Upper lobe of left lung (tissue), 6 donors: ENCODE results near the gene COL2A1. TPM values are rescaled to one million over a fixed set of nuclear protein-coding genes. Genes with fewer than 3 reads are reported as not detected.

ENCODE experiments used
- ATAC-seq, 2 donors: fragments of 200-7000 bp; cut with Tn5 transposase; one replicate each; pipeline ENCODE4 v1.9.1; 2022; ENCODE audit warnings: mild to moderate bottlenecking in 2 of 2, moderate library complexity in 2 of 2; ENCODE audit not compliant: low FRiP score in 2 of 2
- DNase-seq, 2 donors: peaks; one replicate each; pipeline ENCODE4 v3.0.0-alpha.2; 2019 to 2020
- H3K27ac ChIP-seq, 4 donors: fragments of 200-600 bp; sonication (generic); one replicate each; pipeline ENCODE4 v1.5.1; 2016 to 2019
- H3K27me3 ChIP-seq, 4 donors: fragments of 200-600 bp; sonication (generic); one replicate each; pipeline ENCODE4 v1.5.1; 2017 to 2019
- H3K36me3 ChIP-seq, 4 donors: fragments of 200-600 bp; sonication (generic); one replicate each; pipeline ENCODE4 v1.5.1; 2016 to 2019
- H3K4me1 ChIP-seq, 4 donors: fragments of 200-600 bp; sonication (generic); one replicate each; pipeline ENCODE4 v1.5.1; 2018 to 2019
- H3K4me3 ChIP-seq, 4 donors: fragments of 200-600 bp; sonication (generic); one replicate each; pipeline ENCODE4 v1.5.1; 2017 to 2019; ENCODE audit warnings: mild to moderate bottlenecking in 2 of 4, moderate library complexity in 1 of 4
- H3K9me3 ChIP-seq, 4 donors: fragments of 200-600 bp; sonication (generic); one replicate each; pipeline ENCODE4 v1.5.1; 2018 to 2019
- EP300 ChIP-seq, 4 donors: sonication (generic); formaldehyde crosslinking; IDR thresholded peaks; one replicate each; pipeline ENCODE4 v1.5.1; 2017; ENCODE audit warnings: antibody characterized with exemption in 4 of 4, control low read depth in 2 of 4
- POLR2A ChIP-seq, 4 donors: fragments of 450-650 bp; IDR thresholded peaks; one replicate each; pipeline ENCODE4 v1.5.1; 2016 to 2017; ENCODE audit warnings: antibody characterized with exemption in 4 of 4, mild to moderate bottlenecking in 2 of 4
- POLR2AphosphoS5 ChIP-seq, 2 donors: sonication (generic); formaldehyde crosslinking; IDR thresholded peaks; one replicate each; pipeline ENCODE4 v1.5.1; 2017; ENCODE audit warnings: antibody characterized with exemption in 2 of 2
- WGBS, 2 donors: methylation state at CpG; one replicate each; pipeline ENCODE4 v1.1.5; 2017 to 2018; 5-methylcytosine and 5-hydroxymethylcytosine counted together
- total RNA-seq, 6 donors: library from RNA; depleted of rRNA in 4 of 6; stranded (reverse); fragments of >200 nt in 4 of 6; gene quantifications; one replicate each; pipeline versions ENCODE4 v1.1.0 to v1.2.1, GENCODE V29; 2016 to 2021
- TF ChIP-seq, protein P1 (sequence below), 6 experiments: fragments of 450-650 bp in 4 of 6; fragments of 200-600 bp in 2 of 6; sonication (generic) in 2 of 6; IDR thresholded peaks; one replicate each; pipeline ENCODE4 v1.5.1; 2016 to 2019; ENCODE audit warnings: antibody characterized with exemption in 6 of 6
- donor health status: DM: no; HTN: no; CAD: no; lungs with moderate emphysema.
- donor health status: DM: no; HTN: yes; CAD: no; lungs with severe emphysema.

The COL2A1 gene
- total RNA-seq, 6 donors from 2014 or later, result 0.34 TPM; not detected in 5

DNA sequence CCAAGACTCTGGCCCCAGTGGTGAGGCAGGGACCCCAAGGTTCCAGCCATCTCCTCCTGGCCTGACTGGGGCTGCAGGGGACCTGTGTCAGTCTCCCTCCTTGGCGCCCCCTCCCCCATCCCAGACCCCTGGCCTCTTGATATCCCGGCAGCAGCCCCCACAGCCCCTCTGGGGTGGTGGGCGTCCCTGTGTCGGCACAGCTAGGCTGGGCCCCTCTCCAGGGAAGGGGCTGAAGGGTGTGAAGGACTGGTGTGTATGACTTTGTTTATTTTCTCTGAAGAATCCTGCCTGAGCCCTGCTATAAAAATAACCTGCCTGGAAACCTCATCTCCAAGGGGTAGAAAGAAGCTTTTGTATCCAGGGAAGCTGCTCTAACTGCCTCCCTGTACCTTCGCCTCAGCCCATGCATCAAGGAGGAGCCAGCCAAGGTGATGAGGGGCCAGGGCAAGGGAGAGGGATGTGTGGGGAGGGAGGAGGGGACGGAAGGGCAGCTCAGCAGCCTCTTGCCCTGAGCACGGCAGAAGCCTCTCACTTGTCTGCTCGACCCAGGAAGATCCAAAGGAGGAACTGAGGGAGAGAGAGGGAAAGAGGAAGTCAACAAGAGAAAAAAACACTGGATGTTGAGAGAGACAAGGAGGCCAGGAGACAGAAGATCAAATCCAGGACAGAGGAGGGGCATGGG, 25.4 kb upstream of the COL2A1 start:
- Histone ChIP-seq H3K4me3 (no peak overlapping the region), H3K27me3 (no peaks in the 10 kb centered on the region)

DNA sequence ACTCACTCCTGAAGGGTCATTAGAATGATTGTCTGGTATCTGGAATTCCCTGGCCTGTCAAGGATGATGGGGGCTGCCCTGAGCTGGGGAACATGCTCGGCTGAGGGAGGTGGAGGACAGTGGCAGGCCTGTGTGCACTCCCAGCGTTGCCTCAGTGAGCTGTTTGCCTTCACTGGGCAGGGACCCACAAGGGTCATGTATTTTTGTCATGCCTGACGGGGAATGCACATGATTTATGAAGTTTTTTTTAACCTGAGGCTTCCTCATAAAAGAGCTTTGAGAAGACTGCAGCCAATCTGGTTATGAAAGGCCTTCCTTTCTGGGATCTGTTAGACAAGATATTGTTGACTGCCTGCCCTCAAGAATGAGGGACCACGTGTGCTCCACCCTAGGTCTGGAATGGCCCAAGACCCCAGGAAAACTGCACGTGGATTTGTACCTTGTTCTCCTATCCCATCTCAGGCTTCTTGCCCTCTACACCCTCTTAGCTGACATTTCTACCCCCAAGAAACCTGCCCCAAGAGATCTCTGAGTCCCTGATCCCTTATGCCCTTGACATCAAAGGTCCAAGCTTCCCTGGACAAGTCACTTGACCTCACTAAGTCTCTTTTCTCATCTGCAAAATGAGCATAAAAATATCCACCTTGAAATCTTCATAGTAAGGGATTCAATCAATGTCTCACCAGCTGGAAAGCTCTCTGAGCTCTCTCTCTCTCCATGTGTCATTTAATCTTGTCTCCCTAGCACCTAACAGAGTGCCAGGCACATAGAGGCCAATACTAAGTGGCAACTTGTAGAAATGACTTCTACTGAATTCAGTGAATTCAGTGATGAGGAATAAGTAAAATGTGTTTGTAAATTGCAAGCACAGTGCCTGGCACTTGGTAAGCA, 24.5 kb upstream of the COL2A1 start:
- Histone ChIP-seq H3K27ac (no peak overlapping the region), H3K27me3 (no peaks in the 10 kb centered on the region), H3K9me3 (no peaks in the 10 kb centered on the region), H3K4me1 (peaks cover 0 to under 1% (median 0%) of the 10 kb centered on the region in 4 donors), H3K4me3 (no peak overlapping the region), H3K36me3 (no peaks in the 10 kb centered on the region)
- DNase-seq (no peak), ATAC-seq (no peak)
- 40 to 53% methylated on average over 5 of the region's 5 CpGs for WGBS, 2 donors
- TF ChIP-seq POLR2A (IDR thresholded peaks at IDR 0.05) (no peak), POLR2AphosphoS5 (IDR thresholded peaks at IDR 0.05) (no peak), EP300 (IDR thresholded peaks at IDR 0.05) (no peak)
- TF ChIP-seq, protein P1, sequence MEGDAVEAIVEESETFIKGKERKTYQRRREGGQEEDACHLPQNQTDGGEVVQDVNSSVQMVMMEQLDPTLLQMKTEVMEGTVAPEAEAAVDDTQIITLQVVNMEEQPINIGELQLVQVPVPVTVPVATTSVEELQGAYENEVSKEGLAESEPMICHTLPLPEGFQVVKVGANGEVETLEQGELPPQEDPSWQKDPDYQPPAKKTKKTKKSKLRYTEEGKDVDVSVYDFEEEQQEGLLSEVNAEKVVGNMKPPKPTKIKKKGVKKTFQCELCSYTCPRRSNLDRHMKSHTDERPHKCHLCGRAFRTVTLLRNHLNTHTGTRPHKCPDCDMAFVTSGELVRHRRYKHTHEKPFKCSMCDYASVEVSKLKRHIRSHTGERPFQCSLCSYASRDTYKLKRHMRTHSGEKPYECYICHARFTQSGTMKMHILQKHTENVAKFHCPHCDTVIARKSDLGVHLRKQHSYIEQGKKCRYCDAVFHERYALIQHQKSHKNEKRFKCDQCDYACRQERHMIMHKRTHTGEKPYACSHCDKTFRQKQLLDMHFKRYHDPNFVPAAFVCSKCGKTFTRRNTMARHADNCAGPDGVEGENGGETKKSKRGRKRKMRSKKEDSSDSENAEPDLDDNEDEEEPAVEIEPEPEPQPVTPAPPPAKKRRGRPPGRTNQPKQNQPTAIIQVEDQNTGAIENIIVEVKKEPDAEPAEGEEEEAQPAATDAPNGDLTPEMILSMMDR (IDR thresholded peaks at IDR 0.05), result no peak

More for the DNA sequence above, 25.4 kb upstream of the COL2A1 start:
- ATAC-seq (no peak), DNase-seq (peak in 1 of 2 donors; percentile 38)
- Histone ChIP-seq H3K9me3 (no peaks in the 10 kb centered on the region), H3K27ac (no peak overlapping the region), H3K36me3 (no peaks in the 10 kb centered on the region), H3K4me1 (no peaks in the 10 kb centered on the region)
- 53 to 60% methylated on average over 5 to 8 of the region's 8 CpGs for WGBS, 2 donors
- TF ChIP-seq, protein P1 (IDR thresholded peaks at IDR 0.05), result no peak
- TF ChIP-seq POLR2A (IDR thresholded peaks at IDR 0.05) (no peak), EP300 (IDR thresholded peaks at IDR 0.05) (no peak), POLR2AphosphoS5 (IDR thresholded peaks at IDR 0.05) (no peak)

DNA sequence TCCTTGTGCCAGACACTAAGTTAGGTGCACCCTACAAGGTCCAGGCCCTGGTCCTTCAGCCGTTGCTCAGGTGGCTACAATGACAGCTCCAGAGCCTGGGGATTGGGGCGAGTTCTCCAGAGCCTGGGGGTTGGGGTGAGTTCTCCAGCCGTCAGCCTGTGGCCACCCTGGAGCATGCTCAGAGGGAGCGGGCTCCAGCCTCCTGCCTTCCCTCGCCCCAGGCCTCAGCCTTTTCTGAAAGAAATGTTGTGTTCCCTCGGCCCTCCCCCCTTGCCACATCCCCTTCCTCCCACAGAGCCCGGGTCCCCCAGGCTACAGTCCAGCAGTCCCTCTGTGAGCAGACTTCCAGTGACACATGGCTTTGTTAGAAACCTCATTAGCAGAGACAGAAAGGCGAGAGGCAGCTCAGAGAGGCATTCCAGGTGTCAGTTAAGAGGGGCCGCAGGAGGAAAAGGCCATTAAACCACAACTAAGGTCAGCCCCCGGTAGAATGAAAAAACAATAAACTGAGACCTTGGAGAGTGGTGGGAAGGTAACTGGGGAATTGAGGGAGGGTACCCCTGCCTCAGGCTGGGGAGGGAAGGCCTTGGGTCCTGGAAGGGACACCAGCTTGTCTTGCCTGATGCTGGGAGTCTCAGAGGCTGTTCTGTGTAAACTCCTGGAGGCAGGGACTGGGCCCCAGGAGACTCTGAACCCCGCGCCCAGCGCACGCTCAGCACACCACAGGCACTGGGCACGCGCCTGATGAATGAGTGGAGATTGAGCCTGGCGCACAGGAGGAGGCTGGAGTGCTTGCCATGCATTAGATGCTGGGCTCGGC, 23.1 kb upstream of the COL2A1 start:
- DNase-seq, result peak in 1 of 2 donors; percentile 45
- Histone ChIP-seq H3K9me3 (no peaks in the 10 kb centered on the region), H3K27me3 (no peaks in the 10 kb centered on the region), H3K4me3 (no peak overlapping the region), H3K4me1 (peaks cover 0 to 12% (median 0%) of the 10 kb centered on the region in 4 donors), H3K27ac (no peak overlapping the region), H3K36me3 (no peaks in the 10 kb centered on the region)
- ATAC-seq, result no peak
- 65 to 81% methylated on average over 12 to 17 of the region's 18 CpGs for WGBS, 2 donors
- TF ChIP-seq EP300 (IDR thresholded peaks at IDR 0.05) (no peak), POLR2A (IDR thresholded peaks at IDR 0.05) (no peak), POLR2AphosphoS5 (IDR thresholded peaks at IDR 0.05) (no peak)
- TF ChIP-seq, protein P1 (IDR thresholded peaks at IDR 0.05), result no peak

DNA sequence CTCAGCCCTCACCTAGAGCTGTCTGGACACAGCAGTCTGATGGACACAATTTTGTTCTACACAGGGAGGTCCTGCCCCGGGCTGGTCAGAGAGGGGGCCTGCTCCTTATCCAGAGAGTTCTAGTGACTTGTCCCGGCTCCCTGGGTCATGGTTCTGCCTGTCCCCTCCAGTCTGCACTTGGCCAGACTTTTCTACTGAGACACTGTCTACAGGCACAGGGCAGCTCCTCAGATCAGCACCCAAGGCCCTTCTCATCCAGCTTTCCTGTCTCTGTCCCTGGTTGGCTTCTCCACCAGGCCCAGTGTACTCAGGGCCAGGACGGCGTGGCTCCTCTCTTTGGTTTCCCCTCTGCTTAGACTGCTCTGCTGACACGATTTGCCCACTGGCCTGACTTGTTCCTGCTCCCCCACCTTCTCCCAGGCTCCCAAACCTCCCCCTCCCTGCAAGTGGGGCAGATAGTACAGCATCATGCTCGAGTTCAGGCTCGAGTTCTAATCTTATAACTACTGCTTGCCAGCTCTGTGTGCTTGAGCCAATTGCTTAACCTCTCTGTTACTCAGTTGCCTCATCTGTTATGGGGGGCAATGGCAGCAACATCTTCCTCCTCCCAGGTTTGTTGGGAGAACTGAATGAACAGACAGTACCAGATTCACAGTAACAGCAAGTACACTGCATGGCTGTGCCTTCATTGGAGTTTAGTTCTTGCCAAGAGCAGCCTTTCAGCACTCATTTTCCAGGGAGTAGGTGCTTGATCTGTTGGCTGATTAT, 22.0 kb upstream of the COL2A1 start:
- no peak for DNase-seq
- Histone ChIP-seq H3K36me3 (no peaks in the 10 kb centered on the region), H3K4me1 (peaks cover 0 to 20% (median 2%) of the 10 kb centered on the region in 4 donors), H3K4me3 (no peak overlapping the region), H3K9me3 (no peaks in the 10 kb centered on the region), H3K27ac (no peak overlapping the region), H3K27me3 (no peaks in the 10 kb centered on the region)
- peak in 1 of 2 donors; percentile 3 for ATAC-seq
- TF ChIP-seq EP300 (IDR thresholded peaks at IDR 0.05) (no peak), POLR2A (IDR thresholded peaks at IDR 0.05) (no peak), POLR2AphosphoS5 (IDR thresholded peaks at IDR 0.05) (no peak)
- TF ChIP-seq, protein P1 (IDR thresholded peaks at IDR 0.05), result no peak
- WGBS, 2 donors, result 83 to 91% methylated on average over 6 to 7 of the region's 7 CpGs
